Measurements from ENCODE around the gene TFF3.
A peak's percentile ranks its signal among the peaks of the same experiment; 100 is the strongest.

TFF3 gene

GRCh38 chr21:42264245-42265195 is 50.7 kb downstream of the TFF3 start:
- DNase-seq: no peak

- peak; percentile 15 for DNase-seq
Observed at GRCh38 chr21:42263591-42264131, 51.5 kb downstream of the TFF3 start.

DNA sequence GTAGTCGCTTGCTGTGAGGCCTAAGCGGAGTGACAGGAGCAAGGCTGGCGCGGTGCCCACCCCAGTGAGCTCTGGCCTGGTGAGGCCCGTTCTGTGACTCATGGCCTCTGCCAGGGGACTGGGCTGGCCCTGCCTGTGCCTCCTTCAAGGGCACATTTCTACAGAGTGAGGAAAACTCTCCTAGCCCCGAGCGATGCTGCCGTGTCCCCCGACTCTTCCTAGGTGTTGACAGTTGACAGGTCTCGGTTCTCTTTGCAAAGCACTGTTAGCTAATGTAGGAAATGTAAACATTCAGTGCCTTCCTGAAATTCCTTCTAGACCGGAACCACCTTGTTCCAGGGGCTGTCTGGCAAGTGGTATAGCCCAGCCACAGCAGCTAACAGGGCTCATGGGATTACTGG is 52.4 kb downstream of the TFF3 start:
- DNase-seq: no peak

- DNase-seq: peak; percentile 27
Observed at GRCh38 chr21:42261829-42262200, 53.4 kb downstream of the TFF3 start.

Data from NCI-H1436 (cell line).